GM19240 (cell line): ENCODE results near the gene ASCC2.
"Not testable (repeated sequence)": the region's sequence is repeated elsewhere in the genome, so short reads cannot be mapped to it uniquely, and the experiment has no call there.

ENCODE experiments used
- DNase-seq: peaks from one replicate; pipeline ENCODE4 v3.0.0; 2011; ENCODE audit warnings: low spot score; ENCODE audit not compliant: insufficient read length

Gene ASCC2

DNA sequence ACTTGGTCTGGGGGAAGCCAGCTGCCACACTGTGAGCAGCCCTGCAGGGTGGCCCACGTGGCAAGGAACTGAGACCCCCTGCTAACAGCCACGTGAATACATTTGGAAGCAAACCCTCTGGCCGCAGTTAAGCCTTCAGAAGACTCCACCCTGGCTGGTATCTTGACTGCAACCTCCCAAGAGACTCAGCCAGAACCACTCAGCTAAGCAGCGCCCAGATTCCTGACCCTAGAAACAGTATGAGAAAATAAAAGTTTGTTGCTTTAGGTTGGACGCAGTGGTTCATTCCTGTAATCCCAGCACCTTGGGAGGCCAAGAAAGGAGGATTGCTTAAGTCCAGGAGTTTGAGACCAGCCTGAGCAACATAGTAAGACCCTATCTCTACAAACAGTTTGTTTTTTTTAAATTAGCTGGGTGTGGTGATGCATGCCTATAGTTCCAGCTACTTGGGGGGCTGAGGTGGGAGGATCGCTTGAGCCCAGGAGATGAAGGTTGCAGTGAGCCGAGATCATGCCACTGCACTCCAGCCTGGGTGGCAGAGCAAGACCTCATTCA is 79.9 kb downstream of the ASCC2 start:
- DNase-seq: no peak

DNA sequence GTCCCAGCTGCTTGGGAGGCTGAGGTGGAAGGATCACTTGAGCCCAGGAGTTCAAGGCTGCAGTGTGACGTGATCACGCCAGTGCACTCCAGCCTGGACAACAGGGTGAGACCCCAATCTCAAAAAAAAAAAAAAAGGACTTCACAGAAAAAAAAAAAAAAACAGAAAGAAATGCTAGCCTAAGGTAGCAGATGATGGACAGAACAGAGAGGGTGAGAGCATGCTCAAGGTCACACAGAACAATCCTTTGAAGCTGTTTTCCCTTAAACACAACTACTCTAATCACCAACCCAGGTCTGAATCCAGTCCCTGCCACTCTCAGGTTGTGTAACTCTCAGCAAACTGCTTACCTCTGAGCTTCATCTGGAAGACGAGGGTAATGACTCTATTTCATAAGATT is 81.0 kb downstream of the ASCC2 start:
- DNase-seq: no peak

DNA sequence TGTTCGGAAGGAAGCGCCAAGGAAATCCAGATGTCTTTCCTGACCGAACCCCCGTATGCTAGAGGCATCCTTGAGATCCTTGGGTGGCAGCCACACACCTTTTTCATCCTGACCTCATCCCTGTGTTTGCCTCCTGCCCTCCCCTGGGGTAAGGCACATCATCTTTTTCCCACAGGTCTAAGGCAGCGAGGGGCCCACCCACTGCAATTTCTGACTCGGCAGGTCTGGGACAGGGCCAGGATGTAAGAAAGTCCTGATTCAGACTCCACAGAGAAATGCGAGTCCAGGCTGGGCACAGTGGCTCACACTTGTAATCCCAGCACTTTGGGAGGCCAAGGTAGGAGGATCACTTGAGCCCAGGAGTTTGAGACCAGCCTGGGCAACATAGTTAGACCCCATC is 81.7 kb downstream of the ASCC2 start:
- no peak for DNase-seq

DNA sequence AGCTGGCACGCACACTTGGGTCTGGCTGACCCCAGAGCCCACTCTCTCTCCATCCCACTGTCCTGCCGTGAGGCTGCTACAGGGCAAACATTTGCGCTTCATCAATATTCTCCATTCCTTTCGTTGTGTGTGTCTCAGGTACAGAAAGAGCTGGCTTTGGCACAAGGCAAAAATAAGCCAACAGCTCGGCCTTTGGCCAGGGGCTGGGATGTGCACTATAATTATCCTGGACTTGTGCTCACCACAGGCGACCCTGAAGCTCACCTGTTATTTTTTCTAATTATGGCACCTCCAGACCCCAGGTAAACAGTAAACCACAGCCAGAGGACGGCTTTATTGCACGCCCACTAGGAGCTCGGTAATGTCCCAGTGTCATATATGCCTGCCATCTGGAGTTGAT is 82.2 kb downstream of the ASCC2 start:
- no peak for DNase-seq

DNA sequence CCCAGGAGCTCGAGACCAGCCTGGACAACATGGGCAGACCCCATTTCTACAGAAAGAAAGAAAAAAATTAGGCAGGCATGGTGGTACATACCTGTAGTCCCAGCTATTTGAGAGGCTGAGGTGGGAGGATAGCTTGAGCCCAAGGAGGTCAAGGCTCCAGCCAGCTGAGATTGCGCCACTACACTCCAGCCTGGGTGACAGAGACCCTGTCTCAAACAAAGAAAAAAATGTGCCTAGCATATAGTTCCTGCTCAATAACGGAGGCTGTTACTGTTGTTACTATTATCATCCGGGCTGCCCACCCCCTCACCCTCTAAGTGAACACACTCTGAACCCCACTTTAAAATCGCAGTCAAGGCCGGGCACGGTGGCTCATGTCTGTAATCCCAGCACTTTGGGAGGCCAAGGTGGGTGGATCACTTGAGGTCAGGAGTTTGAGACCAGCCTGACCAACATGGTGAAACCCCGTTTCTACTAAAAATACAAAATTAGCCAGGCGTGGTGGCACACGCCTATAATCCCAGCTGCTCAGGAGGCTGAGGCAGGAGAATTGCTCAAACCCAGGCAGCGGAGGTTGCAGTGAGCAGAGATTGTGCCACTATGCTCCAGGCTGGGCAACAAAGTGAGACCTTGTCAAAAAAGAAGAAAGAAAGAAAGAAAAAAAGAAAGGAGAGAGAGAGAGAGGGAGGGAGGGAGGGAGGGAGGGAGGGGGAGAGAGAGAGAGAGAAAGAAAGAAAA is 83.2 kb downstream of the ASCC2 start:
- not testable (repeated sequence) for DNase-seq

DNA sequence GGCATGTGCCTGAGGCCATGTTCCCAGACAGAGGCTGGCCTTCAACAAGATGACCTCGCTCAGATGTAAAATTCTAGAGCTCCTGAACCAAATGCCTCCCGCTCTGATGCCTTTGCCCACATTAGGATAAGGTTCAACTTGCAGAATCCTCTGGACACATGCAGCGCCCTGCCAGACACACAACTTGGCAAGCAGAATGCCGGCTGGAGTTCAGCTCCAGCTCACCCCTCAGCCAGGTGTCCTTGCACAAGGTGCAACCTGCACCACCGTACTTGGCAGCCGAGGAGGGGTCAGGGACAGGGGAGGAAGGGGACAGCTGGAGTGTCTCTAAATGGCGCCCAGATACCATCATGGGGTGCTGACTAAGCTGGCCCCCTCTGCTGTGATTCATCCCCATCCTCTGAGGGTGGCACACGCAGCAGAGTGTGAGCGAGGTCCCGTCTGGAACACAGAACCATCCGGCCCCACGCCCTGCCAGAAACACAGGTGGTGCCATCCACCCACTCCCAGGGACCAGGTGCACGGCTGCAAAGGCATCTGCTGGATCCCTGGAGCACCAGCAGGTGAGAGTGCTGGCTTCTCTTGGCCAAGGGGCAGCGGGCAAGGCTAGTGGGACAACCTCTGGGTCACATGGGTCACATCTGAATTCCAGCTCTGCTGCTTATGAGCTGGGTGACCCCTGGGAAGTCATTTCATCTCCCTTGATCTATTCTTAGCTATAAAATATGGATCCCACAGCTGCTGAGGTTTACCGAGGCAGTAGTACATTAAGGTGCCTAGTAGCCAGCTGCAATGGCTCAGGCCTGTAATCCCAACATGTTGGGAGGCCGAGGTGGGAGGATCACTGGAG is 84.0 kb downstream of the ASCC2 start:
- DNase-seq: no peak

DNA sequence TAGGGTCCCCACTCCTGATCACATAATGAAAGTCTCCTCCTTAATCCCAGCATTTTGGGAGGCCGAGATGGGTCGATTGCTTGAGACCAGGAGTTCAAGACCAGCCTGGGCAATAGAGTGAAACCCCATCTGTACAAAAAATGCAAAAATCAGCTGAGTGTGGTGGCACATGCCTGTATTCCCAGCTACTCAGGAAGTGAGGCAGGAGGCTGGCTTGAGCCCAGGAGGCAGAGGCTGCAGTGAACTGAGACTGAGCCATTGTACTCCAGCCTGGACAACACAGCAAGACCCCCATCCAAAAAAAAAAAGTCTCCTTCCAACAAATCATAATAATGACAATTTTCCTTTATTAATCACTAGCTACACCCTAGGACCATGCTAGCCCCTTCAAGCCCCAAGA is 86.4 kb downstream of the ASCC2 start:
- DNase-seq: no peak

DNA sequence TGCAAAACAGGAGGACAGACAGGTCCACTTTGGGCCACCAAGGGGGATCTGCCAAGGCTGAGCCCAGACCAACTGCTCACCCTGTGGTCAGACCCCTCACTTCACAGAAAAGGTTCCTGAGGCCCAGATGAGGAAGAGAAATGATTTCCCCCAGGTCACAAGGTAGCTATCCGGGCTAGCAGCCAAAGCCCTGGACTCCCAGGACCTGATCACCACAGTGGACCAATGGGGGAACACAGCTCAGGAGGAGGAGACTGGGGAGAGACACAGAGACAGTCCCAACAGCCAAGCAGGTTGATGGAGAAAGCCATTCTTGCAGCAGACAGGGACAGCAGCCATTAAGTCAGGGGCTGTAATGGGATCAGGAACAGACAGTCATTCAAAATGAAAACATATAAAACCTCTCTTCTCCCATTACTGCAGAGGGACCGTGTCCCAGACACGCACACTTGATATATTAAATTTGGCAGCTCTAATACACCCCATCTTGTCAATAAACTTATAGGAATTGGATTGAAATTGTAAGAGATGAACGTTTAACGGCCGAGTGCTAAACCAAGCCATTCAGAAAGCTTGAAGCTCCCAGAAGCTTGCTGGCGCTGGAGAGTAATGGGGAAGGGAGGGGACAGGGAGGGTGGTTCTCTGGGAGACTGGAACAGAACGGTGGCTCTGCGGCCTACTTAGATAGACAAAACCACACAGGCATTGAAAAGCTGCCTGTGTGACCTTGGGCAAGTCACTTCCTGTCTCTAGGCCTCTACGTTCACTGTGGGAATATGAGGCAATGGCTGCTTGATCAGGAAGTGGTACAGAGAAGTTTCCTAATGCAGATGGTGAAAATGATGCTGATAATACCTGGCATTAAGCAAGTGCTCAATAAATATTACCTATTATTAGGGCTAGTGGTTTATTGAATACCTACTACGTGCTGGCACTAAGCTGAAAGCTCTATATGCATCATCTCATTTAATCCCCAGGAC is 87.2 kb downstream of the ASCC2 start:
- DNase-seq: no peak

DNA sequence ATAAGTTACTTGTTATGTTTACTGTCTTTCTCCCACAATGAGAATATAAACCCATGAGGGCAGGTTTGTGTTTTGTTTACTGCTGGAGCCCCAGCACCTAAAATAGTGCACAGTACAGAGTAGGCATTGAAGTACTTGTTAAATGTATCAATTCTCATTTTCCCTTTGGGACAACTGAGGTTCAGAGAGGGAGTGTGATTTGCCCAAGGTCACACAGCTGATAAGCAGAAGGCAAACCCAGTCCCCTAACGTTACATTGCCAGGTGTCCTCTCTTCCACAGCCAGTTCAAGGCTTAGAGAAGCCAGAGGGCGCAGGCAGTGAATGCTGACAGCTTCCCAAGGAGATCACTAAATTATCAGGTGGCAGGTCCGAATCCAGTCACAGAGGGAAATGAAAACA is 88.0 kb downstream of the ASCC2 start:
- DNase-seq: no peak

DNA sequence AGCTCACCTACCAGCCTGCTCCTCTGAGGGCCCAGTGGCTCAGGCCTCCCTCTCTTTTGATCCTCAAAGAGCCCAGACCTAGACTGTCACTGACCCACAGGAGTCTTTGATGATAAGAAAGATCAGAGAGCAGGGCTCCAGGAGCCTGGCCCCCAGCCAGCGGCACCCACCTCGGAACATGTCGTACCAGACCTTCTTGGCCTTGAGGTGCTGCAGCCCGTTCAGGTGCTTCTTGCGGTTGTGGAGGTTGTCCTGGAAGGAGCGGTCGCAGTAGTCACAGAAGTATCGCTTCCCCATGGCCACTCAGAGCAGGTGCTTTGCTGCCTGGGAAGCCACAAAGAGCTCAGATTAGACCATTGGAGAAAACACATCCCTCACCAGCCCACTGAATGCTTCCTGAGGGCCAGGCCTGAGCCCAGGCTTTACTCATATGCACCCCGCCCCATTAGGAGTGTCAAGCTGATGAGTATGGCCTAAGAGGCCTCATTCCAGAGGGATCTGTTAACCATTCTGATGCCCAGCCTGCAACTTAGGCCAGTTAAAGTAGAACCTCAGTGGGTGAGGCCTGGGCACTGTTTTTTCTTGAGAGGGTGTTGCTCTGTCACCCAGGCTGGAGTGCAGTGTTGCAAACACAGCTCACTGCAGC is 89.7 kb downstream of the ASCC2 start:
- DNase-seq: no peak

DNA sequence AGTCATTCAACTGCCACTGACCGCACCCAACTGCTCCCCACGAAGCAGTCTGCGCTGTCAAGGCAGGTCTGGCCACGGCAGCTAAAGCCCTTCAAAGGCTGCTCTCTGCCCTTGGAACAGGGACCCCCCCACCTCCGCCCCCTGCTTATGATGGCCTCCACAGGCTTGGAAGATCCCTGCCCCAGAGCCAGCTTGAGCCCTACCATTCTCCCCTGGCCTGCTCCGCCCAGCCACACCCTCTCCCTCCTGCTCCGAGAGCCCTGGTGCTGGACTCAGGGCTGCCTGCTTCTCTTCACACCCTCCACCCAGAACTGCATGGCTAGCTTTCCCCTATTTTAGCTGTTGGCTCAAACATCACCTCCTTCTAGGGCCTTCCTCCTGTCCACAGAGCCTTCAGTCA is 90.2 kb downstream of the ASCC2 start:
- no peak for DNase-seq

DNA sequence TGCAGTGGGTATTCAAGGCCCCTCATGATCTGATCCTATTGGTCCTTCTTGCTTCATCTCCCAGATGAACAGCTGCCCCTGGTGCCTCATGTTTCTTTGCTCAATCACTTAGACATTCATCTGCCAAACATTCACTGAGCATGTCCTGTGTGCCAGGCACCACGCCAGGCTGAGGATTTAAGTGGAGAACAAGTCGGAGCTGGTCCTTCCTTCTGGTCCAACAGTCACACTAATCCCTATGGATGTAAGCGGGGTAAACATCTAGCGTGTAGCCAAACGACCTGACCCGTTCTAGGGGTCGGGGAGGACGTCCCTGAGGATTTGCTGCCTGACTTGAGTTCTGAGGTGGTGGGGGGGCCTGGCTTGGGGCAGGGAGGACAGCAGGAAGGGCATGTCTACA is 93.2 kb downstream of the ASCC2 start:
- no peak for DNase-seq

DNA sequence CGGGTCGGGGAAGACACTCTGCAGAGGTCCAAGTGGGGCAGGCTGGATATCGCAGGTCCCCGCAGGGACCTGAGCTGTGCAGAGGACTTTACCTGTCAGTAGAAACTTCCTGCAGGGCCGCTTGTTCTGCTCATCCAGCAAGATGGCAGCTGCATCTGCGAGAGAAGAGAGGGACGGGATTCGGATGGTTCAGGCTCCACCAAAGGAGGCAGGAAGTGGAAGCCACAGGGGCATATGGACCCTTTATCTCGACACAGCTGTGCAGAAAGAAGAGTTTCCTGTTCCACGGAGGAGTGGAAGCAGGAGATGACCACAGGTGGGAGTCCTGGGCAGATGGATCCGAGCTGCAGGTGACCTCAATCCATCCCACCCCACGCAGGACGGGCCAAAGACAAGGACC is 95.7 kb downstream of the ASCC2 start:
- DNase-seq: no peak

DNA sequence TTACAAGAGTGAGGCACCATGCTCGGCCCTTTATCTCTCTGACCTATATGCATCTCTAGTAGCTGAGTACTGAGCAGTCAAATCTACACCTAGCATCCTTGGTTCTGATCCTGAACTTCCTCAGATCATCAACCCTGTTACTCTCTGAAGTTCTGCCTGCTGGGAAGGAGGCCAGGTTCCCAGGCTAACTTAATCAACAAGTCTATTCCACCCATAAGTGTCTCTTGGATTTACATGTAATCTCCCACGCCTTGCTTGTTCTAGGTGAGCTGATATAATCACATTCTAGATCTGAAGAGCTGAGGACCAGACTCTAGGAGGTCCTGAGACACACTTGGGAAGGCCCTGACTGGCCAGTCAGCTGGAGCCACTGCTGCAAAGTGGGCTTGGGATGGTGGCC is 96.1 kb downstream of the ASCC2 start:
- no peak for DNase-seq

DNA sequence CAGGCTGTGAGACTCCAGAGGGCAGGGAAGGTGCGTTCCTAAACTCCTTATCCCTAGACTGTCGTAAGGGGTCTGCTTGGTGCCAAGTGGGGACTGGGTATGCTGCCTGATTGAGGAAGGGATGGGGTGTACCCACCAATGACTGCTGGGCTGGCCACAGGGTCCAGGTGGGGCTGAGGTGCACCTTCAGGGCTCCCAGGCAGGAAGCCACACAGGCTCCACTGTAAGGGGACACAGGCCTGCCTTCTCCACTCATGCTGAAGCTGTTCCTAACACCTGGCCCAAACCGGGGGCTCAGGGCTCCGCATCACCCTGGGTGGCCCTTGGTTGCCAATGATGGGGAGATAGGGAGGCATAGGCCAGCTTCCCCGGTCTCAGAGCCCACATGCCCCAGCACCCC is 97.9 kb downstream of the ASCC2 start:
- DNase-seq: no peak

DNA sequence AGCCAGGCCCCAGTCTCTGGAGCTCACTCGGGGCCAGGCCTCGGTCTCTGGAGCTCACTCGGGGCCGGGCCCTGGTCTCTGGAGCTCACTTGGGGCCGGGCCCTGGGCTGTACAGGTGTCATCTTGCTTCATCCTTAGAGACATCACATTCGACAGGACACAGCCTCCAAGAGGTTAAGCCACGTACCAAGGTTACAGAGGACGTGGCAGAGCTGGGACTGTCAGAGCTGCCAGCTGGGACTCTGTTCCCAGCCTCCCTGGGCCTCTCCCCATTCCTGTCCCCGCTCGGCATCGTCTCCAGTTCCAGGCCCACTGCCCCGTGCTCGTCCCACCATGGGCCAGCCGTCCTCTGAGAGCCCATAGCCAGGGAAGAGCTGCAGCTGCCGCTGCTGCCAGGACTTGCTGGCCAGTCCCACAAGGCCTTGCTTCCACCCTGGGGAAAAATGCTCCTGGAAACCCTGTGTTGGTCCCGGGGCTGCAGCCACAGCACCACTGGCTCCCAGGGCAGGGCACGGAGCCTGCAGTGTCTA is 98.7 kb downstream of the ASCC2 start:
- DNase-seq: no peak
